ENCODE results near the gene ASF1B.
A peak's percentile ranks its signal among the peaks of the same experiment; 100 is the strongest.

ASF1B gene

DNA sequence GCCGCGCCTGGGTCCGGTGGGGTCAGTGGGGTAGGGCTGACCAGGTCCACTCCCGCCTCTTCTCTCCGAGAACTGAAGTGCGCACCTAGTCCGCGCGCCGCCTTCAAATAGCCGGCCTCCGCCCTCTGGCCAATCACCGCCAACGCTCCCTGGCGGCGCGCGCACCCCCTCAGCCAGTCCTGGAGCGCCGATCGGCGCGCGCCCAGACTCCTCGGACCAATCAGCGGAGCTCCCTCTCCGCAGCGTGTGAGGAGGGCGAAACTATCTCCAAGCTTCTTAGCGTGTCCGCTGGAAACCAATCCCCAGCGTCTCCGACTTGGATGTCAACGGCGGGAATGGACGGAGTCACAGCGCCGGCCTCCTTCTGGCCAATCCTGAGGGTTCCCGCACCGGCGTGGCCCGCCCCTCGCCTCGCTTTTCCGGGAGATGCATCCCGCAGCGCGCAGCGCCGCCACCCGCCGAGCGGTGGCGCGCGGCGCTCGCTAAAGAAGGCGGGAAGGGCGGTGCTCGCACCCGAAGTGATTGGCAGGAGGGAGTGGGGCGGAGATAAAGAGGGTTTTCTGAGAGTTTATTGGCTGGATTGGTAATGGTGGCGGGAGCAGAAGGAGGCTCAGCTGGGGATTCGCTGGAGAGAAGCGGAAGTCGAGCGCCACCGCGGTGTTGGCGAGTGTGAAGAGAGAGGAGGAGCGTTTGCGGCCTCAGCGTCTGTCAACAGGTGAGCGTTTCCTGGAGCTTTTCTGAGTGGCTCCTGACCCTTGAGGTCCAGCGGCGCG is at the start of gene ASF1B:
Gene ASF1B (minus strand): TSS at position 81 of the 773 bp plus-strand sequence. CDS start 133 bp downstream, outside the sequence.
- TF ChIP-seq TEAD4 (IDR thresholded peaks at IDR 0.05) (no peak; the same call in 1 of the 2 replicates), MAX (IDR thresholded peaks at IDR 0.05) (peak; percentile 94), TAF1 (IDR thresholded peaks at IDR 0.05; ENCODE audit: low read depth) (peak; percentile 90), CREB1 (IDR thresholded peaks at IDR 0.05; ENCODE audit: low read depth) (peak; percentile 73), USF1 (IDR thresholded peaks at IDR 0.05) (peak; percentile 29; the same call in 1 of the 2 replicates), FOXM1 (IDR thresholded peaks at IDR 0.05; ENCODE audit: borderline replicate concordance, low read depth) (peak; percentile 73), NFIC (IDR thresholded peaks at IDR 0.05) (no peak), RAD21 (IDR thresholded peaks at IDR 0.05; ENCODE audit: low read depth) (peak; percentile 65)

DNA sequence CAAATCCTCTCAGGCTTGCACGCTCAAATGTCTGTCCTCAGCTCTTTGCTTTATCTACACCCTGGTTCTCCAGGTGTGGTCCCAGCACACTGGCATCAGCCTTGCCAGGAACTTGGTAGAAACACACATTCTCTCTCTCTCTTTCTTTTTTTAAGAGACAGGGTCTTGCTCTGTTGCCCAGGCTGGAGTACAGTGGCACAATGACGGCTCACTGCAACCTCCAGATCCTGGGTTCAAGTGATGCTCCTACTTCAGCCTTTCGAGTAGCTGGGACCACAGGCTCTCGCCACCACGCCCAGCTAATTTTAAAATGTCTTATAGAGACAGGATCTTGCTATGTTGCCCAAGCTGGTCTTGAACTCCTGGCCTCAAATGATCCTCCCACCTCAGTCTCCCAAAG is 48.8 kb upstream of the ASF1B start:
- no peak for TF ChIP-seq YY1 (IDR thresholded peaks at IDR 0.05; ENCODE audit: low read depth)
- no peak for TF ChIP-seq USF1 (IDR thresholded peaks at IDR 0.05)
- no peak for TF ChIP-seq TAF1 (IDR thresholded peaks at IDR 0.05; ENCODE audit: low read depth)
- TF ChIP-seq MAX (IDR thresholded peaks at IDR 0.05), result no peak
- TF ChIP-seq EGR1 (IDR thresholded peaks at IDR 0.05), result no peak
- no peak for TF ChIP-seq ZBTB7A (IDR thresholded peaks at IDR 0.05; ENCODE audit: low read depth)
- TF ChIP-seq NFIC (IDR thresholded peaks at IDR 0.05), result no peak
- TF ChIP-seq EP300 (IDR thresholded peaks at IDR 0.05; ENCODE audit: borderline replicate concordance), result no peak
- TF ChIP-seq CREB1 (IDR thresholded peaks at IDR 0.05; ENCODE audit: low read depth), result no peak
- TF ChIP-seq TCF12 (IDR thresholded peaks at IDR 0.05; ENCODE audit: low read depth), result no peak
- TF ChIP-seq REST (IDR thresholded peaks at IDR 0.05; ENCODE audit: low read depth), result no peak
- no peak for TF ChIP-seq CEBPB (IDR thresholded peaks at IDR 0.05)
- TF ChIP-seq TEAD4 (IDR thresholded peaks at IDR 0.05), result no peak
- no peak for TF ChIP-seq RAD21 (IDR thresholded peaks at IDR 0.05; ENCODE audit: low read depth)
- TF ChIP-seq FOXM1 (IDR thresholded peaks at IDR 0.05; ENCODE audit: borderline replicate concordance, low read depth), result no peak

DNA sequence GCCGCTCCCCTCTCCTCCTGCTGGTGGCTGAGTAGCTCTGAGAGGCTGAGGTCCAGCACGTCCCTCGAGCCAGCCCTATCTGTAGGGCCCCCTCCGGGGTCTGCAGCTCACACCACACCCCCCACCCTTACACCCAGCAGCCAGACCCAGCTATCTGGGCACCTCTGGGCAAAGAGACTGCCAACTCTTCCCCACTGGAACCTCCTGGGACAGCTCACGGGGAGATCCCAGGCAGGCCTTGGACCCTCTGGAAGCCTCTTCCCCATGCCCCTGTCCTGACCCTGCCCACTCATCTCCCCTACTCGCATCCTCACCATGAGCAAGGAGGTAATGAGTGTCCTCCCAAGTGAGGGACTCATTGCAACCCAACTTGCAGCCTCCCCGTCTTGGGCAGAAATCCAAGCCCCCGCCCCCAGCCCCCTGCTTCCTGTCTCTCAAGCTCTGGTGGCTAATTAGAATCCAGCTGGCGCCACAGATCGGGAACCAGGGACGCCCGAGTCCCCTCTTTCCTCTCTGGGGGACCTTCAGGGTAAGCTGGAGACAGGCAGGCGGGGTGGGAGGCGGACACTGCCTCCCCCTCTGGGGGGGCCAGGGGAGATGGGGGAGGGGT is 47.5 kb upstream of the ASF1B start:
- TF ChIP-seq CREB1 (IDR thresholded peaks at IDR 0.05; ENCODE audit: low read depth), result no peak
- TF ChIP-seq CEBPB (IDR thresholded peaks at IDR 0.05), result no peak
- no peak for TF ChIP-seq TCF12 (IDR thresholded peaks at IDR 0.05; ENCODE audit: low read depth)
- TF ChIP-seq TEAD4 (IDR thresholded peaks at IDR 0.05), result no peak

DNA sequence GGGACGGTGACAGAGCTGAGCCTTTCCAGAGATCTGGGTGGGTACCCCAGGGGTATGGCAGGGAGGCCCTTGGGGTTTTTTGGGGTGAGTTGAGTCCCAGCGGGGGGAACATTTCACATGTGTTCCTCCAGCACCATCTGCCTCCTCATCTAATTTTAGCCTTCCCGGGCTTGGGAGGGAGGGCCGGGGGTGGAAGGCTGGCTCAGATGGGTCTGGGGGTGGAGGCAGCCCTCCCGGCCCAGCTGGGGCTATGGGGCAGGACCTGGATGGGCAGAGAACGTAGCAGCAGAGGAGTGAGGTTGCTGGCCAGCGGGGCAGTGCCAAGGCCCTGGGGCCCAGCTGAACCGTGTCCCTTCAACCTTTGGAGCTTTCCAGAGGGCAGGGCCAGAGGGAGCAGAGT is 46.1 kb upstream of the ASF1B start:
- TF ChIP-seq CEBPB (IDR thresholded peaks at IDR 0.05), result no peak
- no peak for TF ChIP-seq YY1 (IDR thresholded peaks at IDR 0.05; ENCODE audit: low read depth)
- no peak for TF ChIP-seq REST (IDR thresholded peaks at IDR 0.05; ENCODE audit: low read depth)
- no peak for TF ChIP-seq TCF12 (IDR thresholded peaks at IDR 0.05; ENCODE audit: low read depth)
- no peak for TF ChIP-seq TAF1 (IDR thresholded peaks at IDR 0.05; ENCODE audit: low read depth)
- TF ChIP-seq RAD21 (IDR thresholded peaks at IDR 0.05; ENCODE audit: low read depth), result no peak
- no peak for TF ChIP-seq FOXM1 (IDR thresholded peaks at IDR 0.05; ENCODE audit: borderline replicate concordance, low read depth)
- no peak for TF ChIP-seq MAX (IDR thresholded peaks at IDR 0.05)

DNA sequence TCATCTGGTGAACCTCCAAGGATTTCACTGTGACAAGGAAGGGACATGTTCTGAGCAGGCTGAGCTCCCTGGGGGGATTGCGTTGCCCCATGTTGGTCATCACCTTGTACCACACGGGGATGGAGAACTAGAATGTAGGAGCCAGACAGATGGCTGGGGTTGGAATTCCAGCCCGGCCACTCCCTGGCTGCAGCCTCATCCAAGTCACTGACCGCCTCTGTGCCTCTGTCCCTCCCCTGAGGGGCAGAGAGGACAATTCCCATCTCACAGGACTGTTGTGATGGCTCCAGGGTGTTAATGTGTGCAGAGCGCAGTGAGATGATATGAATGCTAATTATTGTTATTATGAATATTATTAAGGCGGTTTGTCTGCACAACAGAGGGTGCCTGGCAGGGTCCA is 45.5 kb upstream of the ASF1B start:
- TF ChIP-seq CREB1 (IDR thresholded peaks at IDR 0.05; ENCODE audit: low read depth) (no peak), TEAD4 (IDR thresholded peaks at IDR 0.05) (no peak), USF1 (IDR thresholded peaks at IDR 0.05) (no peak), EGR1 (IDR thresholded peaks at IDR 0.05) (no peak), REST (IDR thresholded peaks at IDR 0.05; ENCODE audit: low read depth) (no peak), MAX (IDR thresholded peaks at IDR 0.05) (no peak), YY1 (IDR thresholded peaks at IDR 0.05; ENCODE audit: low read depth) (no peak)
